Activated CD8-positive, alpha-beta memory T cell treated with anti-CD3 and anti-CD28 coated beads, Interleukin-2, amount 50 U/mL, for 24 hours (primary cell): ENCODE results near the gene CADM3.

ENCODE experiments used
- DNase-seq: peaks from one replicate; pipeline ENCODE4 v3.0.0-alpha.2; 2020; ENCODE audit errors: extremely low read depth

The CADM3 gene

GRCh38 chr1:159173320-159173719, 1.9 kb downstream of the CADM3 start:
- DNase-seq, result no peak

GRCh38 chr1:159175571-159175970, 4.2 kb downstream of the CADM3 start:
- no peak for DNase-seq

- DNase-seq, result no peak
Measured at GRCh38 chr1:159177272-159177907, 6.0 kb downstream of the CADM3 start.

GRCh38 chr1:159179906-159180305, 8.5 kb downstream of the CADM3 start:
- no peak for DNase-seq

GRCh38 chr1:159180516-159180915, 9.1 kb downstream of the CADM3 start:
- DNase-seq, result no peak

- DNase-seq, result no peak
Measured at GRCh38 chr1:159181328-159182024, 10.1 kb downstream of the CADM3 start.

- DNase-seq, result no peak
Measured at GRCh38 chr1:159184201-159184600, 12.8 kb downstream of the CADM3 start.

- no peak for DNase-seq
Measured at GRCh38 chr1:159185121-159185520, 13.7 kb downstream of the CADM3 start.

- DNase-seq, result no peak
Measured at GRCh38 chr1:159187033-159187432, 15.6 kb downstream of the CADM3 start.

- DNase-seq, result no peak
Measured at GRCh38 chr1:159187647-159188374, 16.4 kb downstream of the CADM3 start.

GRCh38 chr1:159188375-159188788, 17.0 kb downstream of the CADM3 start:
- no peak for DNase-seq

GRCh38 chr1:159190441-159190840, 19.0 kb downstream of the CADM3 start:
- no peak for DNase-seq

GRCh38 chr1:159196543-159196942, 25.1 kb downstream of the CADM3 start:
- no peak for DNase-seq

- DNase-seq, result peak; percentile 17
Measured at GRCh38 chr1:159197561-159198557, 26.4 kb downstream of the CADM3 start.

GRCh38 chr1:159199901-159200300, 28.5 kb downstream of the CADM3 start:
- no peak for DNase-seq

GRCh38 chr1:159200769-159201168, 29.4 kb downstream of the CADM3 start:
- no peak for DNase-seq

GRCh38 chr1:159201642-159202041, 30.2 kb downstream of the CADM3 start:
- DNase-seq, result no peak

- DNase-seq, result no peak
Measured at GRCh38 chr1:159203610-159204009, 32.2 kb downstream of the CADM3 start.

- no peak for DNase-seq
Measured at GRCh38 chr1:159204161-159205141, 33.0 kb downstream of the CADM3 start, which contains the start of gene ACKR1. TSS of gene ACKR1 (plus strand) at chr1:159204875. CDS start at chr1:159204960, 85 bp downstream.

GRCh38 chr1:159205225-159205624, 33.8 kb downstream of the CADM3 start:
- DNase-seq, result no peak
